ENCODE data around the gene SEMA4A. TPM values are rescaled to one million over a fixed set of nuclear protein-coding genes. Genes with fewer than 3 reads are reported as not detected.

Gene SEMA4A
- total RNA-seq: 0.77 and 0.99 TPM in 2 replicates
- 0.24 and 0.27 TPM in 2 replicates for polyA plus RNA-seq
- polyA plus RNA-seq (2012): 0.28 and 0.44 TPM in 2 replicates
- polyA minus RNA-seq (ENCODE audit: low replicate concordance): 0.27 and 1.8 TPM in 2 replicates

GRCh38 chr1:156153362-156153761 lies at the start of gene SEMA4A:
Gene SEMA4A, plus strand, starts transcription at chr1:156153585. Its CDS starts 994 bp downstream, at chr1:156154579.
- TF ChIP-seq EZH2 (IDR thresholded peaks at IDR 0.05; ENCODE audit: low read length, missing control alignments): no peak
- TF ChIP-seq, protein P1, sequence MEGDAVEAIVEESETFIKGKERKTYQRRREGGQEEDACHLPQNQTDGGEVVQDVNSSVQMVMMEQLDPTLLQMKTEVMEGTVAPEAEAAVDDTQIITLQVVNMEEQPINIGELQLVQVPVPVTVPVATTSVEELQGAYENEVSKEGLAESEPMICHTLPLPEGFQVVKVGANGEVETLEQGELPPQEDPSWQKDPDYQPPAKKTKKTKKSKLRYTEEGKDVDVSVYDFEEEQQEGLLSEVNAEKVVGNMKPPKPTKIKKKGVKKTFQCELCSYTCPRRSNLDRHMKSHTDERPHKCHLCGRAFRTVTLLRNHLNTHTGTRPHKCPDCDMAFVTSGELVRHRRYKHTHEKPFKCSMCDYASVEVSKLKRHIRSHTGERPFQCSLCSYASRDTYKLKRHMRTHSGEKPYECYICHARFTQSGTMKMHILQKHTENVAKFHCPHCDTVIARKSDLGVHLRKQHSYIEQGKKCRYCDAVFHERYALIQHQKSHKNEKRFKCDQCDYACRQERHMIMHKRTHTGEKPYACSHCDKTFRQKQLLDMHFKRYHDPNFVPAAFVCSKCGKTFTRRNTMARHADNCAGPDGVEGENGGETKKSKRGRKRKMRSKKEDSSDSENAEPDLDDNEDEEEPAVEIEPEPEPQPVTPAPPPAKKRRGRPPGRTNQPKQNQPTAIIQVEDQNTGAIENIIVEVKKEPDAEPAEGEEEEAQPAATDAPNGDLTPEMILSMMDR (conservative IDR thresholded peaks at IDR 0.05 in 1 of 2, IDR thresholded peaks at IDR 0.05 in 1 of 2; ENCODE audit: low read depth in 1 of 2, low read length in 2 of 2): no peak

DNA sequence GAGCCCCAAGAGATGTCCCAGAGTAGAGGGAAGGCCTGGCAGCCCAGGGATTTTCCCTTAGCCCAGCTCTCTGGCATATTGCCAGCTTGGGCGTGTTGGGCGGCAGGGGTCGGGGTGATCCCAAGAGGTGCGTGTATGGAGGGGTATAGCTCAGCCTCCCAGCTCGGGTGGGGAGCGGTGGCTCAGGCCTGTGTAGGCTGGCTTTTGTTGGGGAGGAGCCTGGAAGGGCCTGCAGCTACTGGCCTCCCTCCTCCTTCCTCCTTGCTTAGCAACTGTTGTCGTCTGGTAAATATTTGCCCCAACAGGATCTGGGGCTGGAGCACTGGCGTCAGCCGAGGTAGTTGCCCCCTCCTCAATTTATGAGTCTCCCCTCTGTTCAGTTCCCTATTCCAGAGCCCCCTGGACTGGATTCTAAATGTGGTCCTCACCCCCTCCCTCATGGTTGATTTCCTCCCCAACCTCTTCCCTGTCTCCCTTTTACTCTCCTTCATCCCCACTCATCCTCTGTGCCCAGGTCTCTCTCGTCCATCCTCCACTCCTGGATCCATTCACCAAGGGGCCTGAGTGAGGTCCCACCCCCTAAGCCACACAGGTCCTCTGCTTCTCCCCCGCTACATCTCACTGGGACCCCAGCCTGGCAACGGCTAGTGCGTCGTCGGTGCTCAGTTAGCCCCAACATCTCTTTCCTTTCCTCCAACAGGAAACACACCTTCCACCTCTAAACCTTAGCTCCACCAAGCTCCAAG lies 49.1 kb upstream of the SEMA4A start:
- Histone ChIP-seq H3K4me2 (ENCODE audit: extremely low read depth, insufficient read depth, low read length) (peak overlapping the region; percentile 91), H3K79me2 (ENCODE audit: control insufficient read depth, insufficient read depth, low read length) (peaks cover 7% of the 10 kb centered on the region), H3K4me3 (replicated peaks in 1 of 4; ENCODE audit: control extremely low read depth in 1 of 4, insufficient read depth in 1 of 4, low read depth in 3 of 4, low read length in 4 of 4) (peak overlapping the region in 2 of 4 experiments; percentile 19 to 48)

More at GRCh38 chr1:156153362-156153761, at the start of gene SEMA4A:
- no peaks in the 10 kb centered on the region for H3K9me3 ChIP-seq (ENCODE audit: control insufficient read depth, insufficient read depth, low read depth, low read length)
- no peaks in the 10 kb centered on the region for H3K79me2 ChIP-seq (ENCODE audit: control insufficient read depth, insufficient read depth, low read length)
- H3K9ac ChIP-seq (ENCODE audit: insufficient read depth, low read length): no peak within 1 kb of the TSS
- no peak within 1 kb of the TSS for H3K4me3 ChIP-seq (replicated peaks in 1 of 4; ENCODE audit: control extremely low read depth in 1 of 4, insufficient read depth in 1 of 4, low read depth in 3 of 4, low read length in 4 of 4)
- peaks cover 7% of the 10 kb centered on the region for H3K27me3 ChIP-seq (ENCODE audit: control insufficient read depth, insufficient read depth, low read length)
- H3K27ac ChIP-seq (ENCODE audit: insufficient read depth, low read length): no peak within 1 kb of the TSS
- H2AFZ ChIP-seq (ENCODE audit: low read length): no peak within 1 kb of the TSS
- H3K4me1 ChIP-seq (ENCODE audit: control insufficient read depth, extremely low read depth, insufficient read depth, low read length): no peaks in the 10 kb centered on the region
- H4K20me1 ChIP-seq (ENCODE audit: control insufficient read depth, extremely low read depth, insufficient read depth, low read length): no peaks in the 10 kb centered on the region
- no peak within 1 kb of the TSS for H3K4me2 ChIP-seq (ENCODE audit: extremely low read depth, insufficient read depth, low read length)
- no peaks in the 10 kb centered on the region for H3K36me3 ChIP-seq (ENCODE audit: control insufficient read depth, insufficient read depth, low read length)
- DNase-seq (ENCODE audit: low read depth in 2 of 2): no peak

More for the DNA sequence above, 49.1 kb upstream of the SEMA4A start:
- H3K4me1 ChIP-seq (ENCODE audit: control insufficient read depth, extremely low read depth, insufficient read depth, low read length): peaks cover 45% of the 10 kb centered on the region
- H3K27ac ChIP-seq (ENCODE audit: insufficient read depth, low read length): peak overlapping the region; percentile 99
- H3K9ac ChIP-seq (ENCODE audit: insufficient read depth, low read length): peak overlapping the region; percentile 80
- H3K9me3 ChIP-seq (ENCODE audit: control insufficient read depth, insufficient read depth, low read depth, low read length): no peaks in the 10 kb centered on the region
- H4K20me1 ChIP-seq (ENCODE audit: control insufficient read depth, extremely low read depth, insufficient read depth, low read length): no peaks in the 10 kb centered on the region
- no peak for TF ChIP-seq EZH2 (IDR thresholded peaks at IDR 0.05; ENCODE audit: low read length, missing control alignments)
- TF ChIP-seq, protein P1 (conservative IDR thresholded peaks at IDR 0.05 in 1 of 2, IDR thresholded peaks at IDR 0.05 in 1 of 2; ENCODE audit: low read depth in 1 of 2, low read length in 2 of 2): no peak
- H3K27me3 ChIP-seq (ENCODE audit: control insufficient read depth, insufficient read depth, low read length): no peaks in the 10 kb centered on the region
- peak; percentile 75 to 90 for DNase-seq (ENCODE audit: low read depth in 2 of 2)
- H2AFZ ChIP-seq (ENCODE audit: low read length): no peak overlapping the region
- no peaks in the 10 kb centered on the region for H3K36me3 ChIP-seq (ENCODE audit: control insufficient read depth, insufficient read depth, low read length)
